Central memory CD8-positive, alpha-beta T cell (primary cell): Measurements from ENCODE around the gene MTCH2.
"Not testable (repeated sequence)": the region's sequence is repeated elsewhere in the genome, so short reads cannot be mapped to it uniquely, and the experiment has no call there.

Source experiments
- ATAC-seq: fragments of 150-1000 bp; cut with Tn5 transposase; replicated peaks from 2 replicates; pipeline ENCODE4 v1.10.0; 2022; ENCODE audit warnings: mild to moderate bottlenecking, moderate FRiP score, moderate number of reproducible peaks; ENCODE audit not compliant: poor library complexity, severe bottlenecking; ENCODE audit errors: extremely low read depth
- DNase-seq, 2 donors: peaks; one replicate each; pipeline ENCODE4 v3.0.0; 2021; ENCODE audit warnings: low spot score in 2 of 2
- H3K27ac Mint-ChIP-seq: one replicate; pipeline ENCODE4 v1.8.0; 2022; ENCODE audit warnings: low read depth, mild to moderate bottlenecking, moderate library complexity, mixed read lengths
- H3K27me3 Mint-ChIP-seq: one replicate; pipeline ENCODE4 v1.8.0; 2022; ENCODE audit warnings: mixed read lengths
- H3K36me3 Mint-ChIP-seq: one replicate; pipeline ENCODE4 v1.8.0; 2022; ENCODE audit warnings: mild to moderate bottlenecking, moderate library complexity, mixed read lengths; ENCODE audit not compliant: insufficient read depth
- H3K4me1 Mint-ChIP-seq: one replicate; pipeline ENCODE4 v1.8.0; 2022; ENCODE audit warnings: mixed read lengths
- H3K4me3 Mint-ChIP-seq: one replicate; pipeline ENCODE4 v1.8.0; 2022; ENCODE audit warnings: mild to moderate bottlenecking, moderate library complexity, mixed read lengths
- H3K9me3 Mint-ChIP-seq: one replicate; pipeline ENCODE4 v1.8.0; 2022; ENCODE audit warnings: mixed read lengths

The MTCH2 gene

DNA sequence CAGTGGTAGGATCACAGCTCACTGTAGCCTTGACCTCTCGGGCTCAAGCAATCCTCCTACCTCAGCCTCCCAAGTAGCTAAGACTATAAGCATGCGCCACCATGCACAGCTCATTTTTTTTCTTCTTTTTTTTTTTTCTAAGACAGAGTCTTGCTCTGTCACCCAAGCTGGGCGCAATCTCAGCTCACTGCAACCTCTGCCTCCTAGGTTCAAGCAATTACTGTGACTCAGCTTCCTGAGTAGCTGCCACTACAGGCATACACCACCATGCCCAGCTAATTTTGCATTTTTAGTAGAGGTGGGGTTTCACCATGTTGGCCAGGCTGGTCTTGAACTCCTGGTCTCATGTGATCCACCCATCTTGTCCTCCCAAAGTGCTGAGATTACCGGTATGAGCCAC is 22.6 kb upstream of the MTCH2 start:
- not testable (repeated sequence) for DNase-seq, H3K9me3 Mint-ChIP-seq

DNA sequence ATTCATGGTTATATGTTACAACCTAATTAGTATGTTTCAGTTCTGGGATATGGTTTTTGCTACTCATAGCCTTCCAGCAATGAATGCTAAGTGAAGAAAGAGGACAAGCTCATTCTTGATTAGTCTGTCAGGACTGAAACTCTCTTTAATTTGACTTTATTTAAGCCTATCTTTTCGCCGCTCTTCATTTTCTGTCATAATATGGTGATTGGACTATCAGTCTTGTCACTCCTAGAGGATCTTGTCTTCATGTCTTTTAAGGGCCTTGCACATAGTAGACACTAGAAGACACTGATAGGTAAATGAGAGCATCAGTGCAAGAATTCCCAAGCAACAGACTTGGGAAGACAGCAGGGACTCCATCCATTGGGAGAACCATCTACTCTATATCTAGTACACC is 18.9 kb upstream of the MTCH2 start:
- no peak for ATAC-seq
- Mint-ChIP-seq H3K4me3 (no peak overlapping the region), H3K4me1 (no peaks in the 10 kb centered on the region), H3K9me3 (no peaks in the 10 kb centered on the region), H3K27ac (no peak overlapping the region), H3K36me3 (no peaks in the 10 kb centered on the region), H3K27me3 (peaks cover 5% of the 10 kb centered on the region)
- DNase-seq: no peak

More for the DNA sequence above, 22.6 kb upstream of the MTCH2 start:
- H3K27ac Mint-ChIP-seq, H3K36me3 Mint-ChIP-seq, H3K27me3 Mint-ChIP-seq, H3K4me1 Mint-ChIP-seq, ATAC-seq, H3K4me3 Mint-ChIP-seq: not testable (repeated sequence)

DNA sequence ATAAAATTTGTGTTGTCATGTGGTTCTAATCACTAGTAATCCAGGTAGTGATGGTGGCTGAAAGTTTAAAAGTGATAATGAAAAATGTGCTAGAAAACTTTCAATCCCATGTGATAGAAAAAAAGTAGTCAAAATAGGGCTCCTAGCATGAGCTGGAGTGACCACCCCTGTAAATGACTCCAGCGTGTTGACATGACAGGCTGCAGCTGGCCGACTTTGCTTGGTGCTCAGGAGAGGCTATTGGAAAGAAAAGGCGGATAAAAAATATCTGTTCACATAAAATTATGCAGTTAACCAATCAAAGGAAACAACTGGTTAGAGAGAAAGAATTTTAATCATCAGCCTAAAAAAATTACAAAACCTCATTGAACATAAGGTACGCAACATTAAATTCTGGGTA is 16.9 kb upstream of the MTCH2 start:
- DNase-seq (no peak), ATAC-seq (no peak)
- peaks cover 20% of the 10 kb centered on the region for H3K27me3 Mint-ChIP-seq
- H3K4me1 Mint-ChIP-seq: no peaks in the 10 kb centered on the region
- H3K4me3 Mint-ChIP-seq: no peak overlapping the region
- no peaks in the 10 kb centered on the region for H3K36me3 Mint-ChIP-seq
- no peaks in the 10 kb centered on the region for H3K9me3 Mint-ChIP-seq
- H3K27ac Mint-ChIP-seq: no peak overlapping the region

DNA sequence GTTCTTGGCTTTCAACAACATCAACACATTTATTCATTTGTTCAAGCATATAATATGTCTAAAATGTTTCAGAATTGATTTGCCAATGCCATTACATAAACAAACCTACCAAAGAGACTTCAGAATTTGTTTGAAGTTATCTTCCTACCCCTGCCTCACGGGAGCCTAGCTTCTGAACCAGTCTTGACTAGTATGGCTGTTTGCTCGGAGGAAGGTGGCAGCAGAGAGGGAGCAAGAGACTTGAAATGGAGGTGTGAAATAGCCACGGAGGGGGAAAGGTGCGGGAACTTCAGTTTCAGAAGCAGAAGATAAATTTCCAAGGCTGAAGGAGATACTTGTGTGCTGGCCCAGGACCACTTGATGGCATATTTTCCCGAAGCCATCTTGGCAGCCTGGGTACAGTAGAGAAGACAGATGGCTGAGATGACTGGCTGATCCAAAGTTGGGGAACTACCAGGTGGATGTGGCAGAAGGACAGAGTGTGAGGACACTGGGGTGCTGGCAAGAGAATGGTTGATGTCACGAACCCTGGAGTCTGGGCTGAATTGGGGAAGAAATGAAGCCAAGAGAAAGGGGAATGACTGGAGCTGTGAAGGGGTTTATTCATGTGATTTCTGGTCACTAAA is 14.0 kb upstream of the MTCH2 start:
- Mint-ChIP-seq H3K4me3 (no peak overlapping the region), H3K27ac (no peak overlapping the region), H3K9me3 (peaks cover 5% of the 10 kb centered on the region), H3K4me1 (no peaks in the 10 kb centered on the region), H3K27me3 (peaks cover 20% of the 10 kb centered on the region), H3K36me3 (no peaks in the 10 kb centered on the region)
- DNase-seq: no peak
- no peak for ATAC-seq

DNA sequence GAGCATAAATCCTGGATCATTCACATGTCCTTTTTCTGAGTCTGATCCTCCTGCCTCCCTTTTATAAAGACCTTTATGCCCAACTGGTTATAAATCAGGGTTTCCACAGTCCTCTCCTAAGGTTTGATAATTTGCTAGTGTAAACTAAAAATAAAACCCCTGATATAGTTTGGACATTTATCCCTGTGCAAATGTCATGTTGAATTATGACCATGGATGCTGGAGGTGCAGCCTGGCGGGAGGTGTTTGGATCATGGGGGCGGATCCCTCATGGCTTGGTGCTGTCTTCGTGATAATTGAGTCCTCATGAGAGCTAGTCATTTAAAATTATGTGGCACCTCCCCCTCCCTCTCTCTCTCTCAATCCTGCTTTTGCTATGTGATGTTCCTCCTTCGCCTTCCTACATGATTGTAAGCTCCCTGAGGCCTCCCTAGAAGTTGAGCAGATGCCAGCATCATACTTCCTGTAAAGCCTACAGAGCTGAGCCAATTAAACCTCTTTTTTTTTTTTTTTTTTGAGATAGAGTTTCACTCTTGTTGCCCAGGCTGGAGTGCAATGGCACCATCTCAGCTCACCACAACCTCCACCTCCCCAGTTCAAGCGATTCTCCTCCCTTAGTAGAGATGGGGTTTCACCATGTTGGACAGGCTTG is 9.6 kb upstream of the MTCH2 start:
- peaks cover 5% of the 10 kb centered on the region for H3K9me3 Mint-ChIP-seq
- ATAC-seq: no peak
- peaks cover 2% of the 10 kb centered on the region for H3K36me3 Mint-ChIP-seq
- no peaks in the 10 kb centered on the region for H3K4me1 Mint-ChIP-seq
- H3K27ac Mint-ChIP-seq: no peak overlapping the region
- H3K27me3 Mint-ChIP-seq: peaks cover 20% of the 10 kb centered on the region
- H3K4me3 Mint-ChIP-seq: no peak overlapping the region
- DNase-seq: no peak

DNA sequence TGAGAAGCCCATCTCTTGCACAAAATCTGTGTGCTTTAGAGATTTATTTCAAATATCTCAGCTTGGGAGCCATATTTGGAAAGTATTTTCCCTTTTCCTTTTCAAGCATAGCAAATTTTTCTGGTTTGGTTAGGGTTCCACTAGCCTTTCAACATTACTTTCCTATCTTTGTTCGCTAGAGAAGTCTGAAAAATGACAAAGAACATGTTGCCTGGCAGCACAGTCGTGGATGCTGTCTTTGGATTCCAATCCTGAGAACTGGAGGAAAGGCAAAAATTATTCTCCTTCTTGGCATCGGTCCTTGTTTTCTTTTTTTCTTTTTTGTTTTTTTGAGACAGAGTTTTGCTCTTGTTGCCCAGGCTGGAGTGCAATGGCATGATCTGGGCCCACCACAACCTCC is 6.9 kb upstream of the MTCH2 start:
- H3K27me3 Mint-ChIP-seq: no peaks in the 10 kb centered on the region
- no peak overlapping the region for H3K4me3 Mint-ChIP-seq
- H3K36me3 Mint-ChIP-seq: peaks cover 2% of the 10 kb centered on the region
- H3K9me3 Mint-ChIP-seq: peaks cover 5% of the 10 kb centered on the region
- H3K4me1 Mint-ChIP-seq: no peaks in the 10 kb centered on the region
- no peak for ATAC-seq
- no peak for DNase-seq
- H3K27ac Mint-ChIP-seq: no peak overlapping the region

DNA sequence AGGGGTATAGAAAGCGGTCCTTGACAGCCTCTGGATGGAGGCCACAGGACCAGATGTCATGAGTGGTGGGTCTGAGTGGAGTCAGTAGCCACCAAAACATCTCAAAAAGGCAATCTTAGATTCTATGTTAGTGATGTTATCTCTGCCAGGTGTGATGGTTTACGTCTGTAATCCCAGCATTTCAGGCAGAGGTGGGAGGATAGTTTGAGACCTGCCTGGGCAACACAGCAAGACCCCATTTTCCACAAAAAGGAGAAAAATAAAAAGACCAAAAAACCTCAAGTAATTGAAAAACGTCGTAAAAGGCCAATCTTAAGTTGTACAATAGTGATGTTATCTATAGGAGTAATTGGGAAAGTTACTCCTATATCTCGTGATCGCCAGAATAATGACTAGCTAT is 3.7 kb upstream of the MTCH2 start:
- no peak for ATAC-seq
- DNase-seq: no peak
- H3K27me3 Mint-ChIP-seq: no peaks in the 10 kb centered on the region
- H3K36me3 Mint-ChIP-seq: peaks cover 6% of the 10 kb centered on the region
- H3K4me1 Mint-ChIP-seq: peaks cover 8% of the 10 kb centered on the region
- no peaks in the 10 kb centered on the region for H3K9me3 Mint-ChIP-seq
- H3K4me3 Mint-ChIP-seq: no peak overlapping the region
- no peak overlapping the region for H3K27ac Mint-ChIP-seq

DNA sequence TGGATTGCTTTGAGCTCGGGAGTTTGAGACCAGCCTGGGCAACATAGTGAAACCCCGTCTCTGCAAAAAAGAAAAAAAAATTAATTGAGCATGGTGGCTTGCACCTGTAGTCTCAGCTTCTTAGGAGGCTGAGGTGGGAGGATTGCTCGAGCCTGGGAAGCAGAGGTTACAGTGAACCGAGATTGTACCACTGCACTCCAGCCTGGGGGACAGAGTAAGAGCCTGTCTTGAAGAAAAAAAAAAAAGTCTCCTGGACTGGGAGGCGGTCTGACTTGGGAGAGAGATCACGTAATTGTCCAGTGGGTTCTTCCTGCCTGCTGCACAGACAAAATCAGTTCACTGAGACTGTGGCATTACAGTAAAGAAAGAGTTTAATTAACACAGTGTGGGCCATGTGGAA is 3.1 kb upstream of the MTCH2 start:
- Mint-ChIP-seq H3K9me3 (no peaks in the 10 kb centered on the region), H3K27ac (no peak overlapping the region), H3K4me3 (no peak overlapping the region), H3K27me3 (no peaks in the 10 kb centered on the region), H3K36me3 (peaks cover 6% of the 10 kb centered on the region), H3K4me1 (peaks cover 8% of the 10 kb centered on the region)
- DNase-seq: no peak
- no peak for ATAC-seq

DNA sequence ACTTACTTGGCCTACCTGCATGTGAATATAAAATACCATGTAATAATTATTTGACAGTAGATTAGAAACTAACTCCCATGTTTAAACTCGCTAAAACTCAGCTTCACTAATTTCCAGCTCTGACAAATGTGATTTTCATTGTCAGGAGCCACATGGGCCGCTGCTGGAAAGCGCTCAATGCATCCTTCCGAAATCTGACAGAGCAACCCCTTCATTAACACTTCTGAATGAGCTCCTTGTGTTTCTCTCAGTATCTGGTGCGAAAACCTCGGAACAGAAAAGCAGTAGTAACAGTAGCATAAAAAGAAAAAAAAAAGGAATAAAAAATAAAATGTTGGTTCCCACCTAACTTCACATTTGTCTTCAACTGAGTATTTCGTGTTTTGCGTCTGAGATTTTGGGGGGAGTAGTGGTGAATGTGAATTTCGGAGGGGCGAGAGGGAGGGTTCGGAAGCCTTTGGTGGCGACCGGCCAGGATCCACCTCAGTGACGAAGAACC is 710 bp downstream of the MTCH2 start:
- H3K27me3 Mint-ChIP-seq: no peaks in the 10 kb centered on the region
- DNase-seq: peak in 1 of 2 donors; percentile 12

DNA sequence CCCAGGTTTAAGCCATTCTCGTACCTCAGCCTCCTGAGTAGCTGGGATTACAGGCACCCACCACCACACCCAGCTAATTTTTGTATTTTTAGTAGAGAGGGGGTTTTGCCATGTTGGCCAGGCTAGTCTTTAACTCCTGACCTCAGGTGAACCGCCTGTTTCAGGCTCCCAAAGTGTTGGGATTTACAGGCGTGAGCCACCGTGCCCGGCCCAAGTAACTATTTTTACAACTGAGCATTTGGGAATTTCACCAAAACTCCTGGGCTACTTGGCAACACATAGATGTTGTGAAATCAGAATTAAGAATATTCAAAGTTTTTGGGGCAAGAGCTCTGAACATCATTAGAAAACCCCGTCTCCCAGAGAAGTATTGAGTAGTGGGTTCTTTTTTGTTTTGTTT is 1.9 kb downstream of the MTCH2 start:
- not testable (repeated sequence) for DNase-seq, H3K27ac Mint-ChIP-seq, H3K4me1 Mint-ChIP-seq, ATAC-seq, H3K9me3 Mint-ChIP-seq, H3K27me3 Mint-ChIP-seq
- H3K36me3 Mint-ChIP-seq: peaks cover 27% of the 10 kb centered on the region
- peak overlapping the region; percentile 89 for H3K4me3 Mint-ChIP-seq

More for the DNA sequence above, 710 bp downstream of the MTCH2 start:
- peak overlapping the region; percentile 89 for H3K4me3 Mint-ChIP-seq
- no peaks in the 10 kb centered on the region for H3K9me3 Mint-ChIP-seq
- peaks cover 8% of the 10 kb centered on the region for H3K4me1 Mint-ChIP-seq
- H3K27ac Mint-ChIP-seq: peak overlapping the region; percentile 92
- no peak for ATAC-seq
- peaks cover 22% of the 10 kb centered on the region for H3K36me3 Mint-ChIP-seq

DNA sequence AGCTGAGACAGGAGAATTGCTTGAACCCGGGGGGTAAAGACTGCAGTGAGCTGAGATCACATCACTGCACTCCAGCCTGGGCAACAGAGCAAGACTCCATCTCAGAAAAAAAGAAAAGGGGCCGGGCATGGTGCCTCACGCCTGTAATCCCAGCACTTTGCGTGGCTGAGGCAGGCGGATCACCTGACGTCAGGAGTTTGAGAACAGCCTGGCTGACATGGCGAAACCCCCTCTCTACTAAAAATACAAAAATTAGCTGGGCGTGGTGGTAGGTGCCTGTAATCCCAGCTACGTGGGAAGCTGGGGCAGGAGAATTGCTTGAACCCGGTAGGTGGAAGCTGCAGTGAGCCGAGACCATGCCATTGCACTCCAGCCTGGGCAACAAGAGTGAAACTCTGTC is 6.0 kb downstream of the MTCH2 start:
- peaks cover 45% of the 10 kb centered on the region for H3K36me3 Mint-ChIP-seq
- H3K9me3 Mint-ChIP-seq, H3K4me3 Mint-ChIP-seq, H3K4me1 Mint-ChIP-seq, H3K27me3 Mint-ChIP-seq, ATAC-seq, H3K27ac Mint-ChIP-seq, DNase-seq: not testable (repeated sequence)

DNA sequence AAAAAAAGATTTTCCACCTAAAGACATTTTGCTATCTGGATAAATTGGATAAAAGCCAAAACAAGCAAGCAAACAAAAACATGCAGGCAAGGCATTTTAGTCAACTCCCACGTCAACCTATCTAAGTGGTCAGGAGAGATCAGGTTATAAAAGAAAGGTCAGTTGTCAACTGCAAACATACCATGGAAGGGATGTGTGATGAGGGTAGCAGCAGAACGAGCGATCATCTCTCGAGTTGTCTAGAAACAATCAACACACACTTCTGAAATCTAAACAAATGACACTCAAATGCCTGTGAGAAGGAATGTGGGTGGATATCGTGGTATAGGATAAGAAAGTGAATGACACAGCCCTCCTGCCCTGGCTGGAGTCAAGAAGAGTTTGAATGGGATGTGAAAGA is 10.9 kb downstream of the MTCH2 start:
- Mint-ChIP-seq H3K4me1 (no peaks in the 10 kb centered on the region), H3K27ac (no peak overlapping the region), H3K27me3 (no peaks in the 10 kb centered on the region), H3K4me3 (no peak overlapping the region), H3K9me3 (no peaks in the 10 kb centered on the region), H3K36me3 (peaks cover 62% of the 10 kb centered on the region)
- no peak for DNase-seq
- ATAC-seq: no peak

DNA sequence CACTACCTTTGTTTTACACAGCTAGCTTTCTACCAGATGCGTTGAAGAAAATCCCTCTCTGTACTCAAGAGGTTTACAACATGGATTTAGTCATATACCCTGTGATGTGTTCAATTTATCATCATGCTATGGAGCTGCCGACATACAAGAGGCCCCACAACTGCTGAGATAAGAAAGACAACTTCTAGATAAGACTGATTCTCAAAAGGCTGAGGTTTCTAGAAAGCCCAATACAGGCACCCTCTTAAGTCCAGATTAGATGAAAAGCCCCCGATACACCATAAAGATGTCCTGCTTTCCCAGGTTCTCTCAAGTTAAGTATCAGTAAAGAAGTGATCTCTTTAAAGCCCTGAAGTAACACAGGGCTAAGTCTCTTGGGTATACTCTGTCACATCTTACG is 14.3 kb downstream of the MTCH2 start:
- no peak overlapping the region for H3K27ac Mint-ChIP-seq
- H3K36me3 Mint-ChIP-seq: peaks cover 58% of the 10 kb centered on the region
- H3K9me3 Mint-ChIP-seq: no peaks in the 10 kb centered on the region
- H3K4me3 Mint-ChIP-seq: no peak overlapping the region
- H3K27me3 Mint-ChIP-seq: no peaks in the 10 kb centered on the region
- H3K4me1 Mint-ChIP-seq: no peaks in the 10 kb centered on the region
- no peak for ATAC-seq
- DNase-seq: no peak
